Measurements from ENCODE around the gene FOXJ3.

GRCh38 chr1:42143896-42144710 lies 190.9 kb downstream of the FOXJ3 start:
- TF ChIP-seq CTCF (IDR thresholded peaks at IDR 0.05) (no peak), POLR2A (IDR thresholded peaks at IDR 0.05) (no peak)
